COLO829 (cell line): ENCODE measurements around the gene HIP1R.
A peak's percentile ranks its signal among the peaks of the same experiment; 100 is the strongest.
"Not testable (repeated sequence)": the region's sequence is repeated elsewhere in the genome, so short reads cannot be mapped to it uniquely, and the experiment has no call there.

Source experiments
- DNase-seq: peaks from one replicate; pipeline ENCODE4 v3.0.0; 2012; ENCODE audit warnings: low spot score

Gene HIP1R

GRCh38 chr12:122875590-122876220 lies 40.4 kb downstream of the HIP1R start:
- no peak for DNase-seq

DNA sequence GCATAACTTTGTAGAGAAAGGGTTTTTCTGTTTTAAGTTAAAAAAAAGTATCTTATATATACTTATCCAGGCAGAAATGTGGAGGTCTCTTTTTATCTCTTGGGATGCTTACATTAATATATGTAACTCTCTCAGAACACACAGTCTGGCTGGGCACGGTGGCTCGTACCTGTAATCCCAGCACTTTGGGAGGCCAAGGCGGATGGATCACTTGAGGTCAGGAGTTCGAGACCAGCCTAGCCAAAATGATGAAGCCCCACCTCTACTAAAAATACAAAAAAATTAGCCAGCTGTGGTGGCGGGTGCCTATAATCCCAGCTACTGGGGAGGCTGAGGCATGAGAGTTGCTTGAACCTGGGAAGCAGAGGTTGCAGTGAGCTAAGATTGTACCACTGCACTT lies 41.0 kb downstream of the HIP1R start:
- DNase-seq, result not testable (repeated sequence)

DNA sequence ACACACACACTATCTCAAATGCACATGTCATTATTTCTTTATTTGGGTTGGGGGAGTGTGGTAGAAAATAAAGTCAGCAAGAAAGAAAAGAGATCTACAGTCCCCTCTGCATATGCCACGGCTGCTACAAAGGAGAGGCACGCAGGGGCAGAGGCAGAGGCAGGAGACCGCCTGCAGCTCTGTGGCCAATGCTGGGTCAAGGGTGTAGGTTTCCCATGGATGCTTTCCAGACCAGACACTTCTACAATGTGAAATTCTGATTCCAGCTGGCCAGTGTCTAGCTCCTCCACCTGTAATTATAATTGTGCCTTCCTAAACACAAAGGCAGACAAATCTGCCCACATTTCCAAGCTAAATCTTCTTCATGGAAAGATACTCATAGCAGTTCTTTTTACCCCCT lies 41.5 kb downstream of the HIP1R start:
- DNase-seq, result no peak

- no peak for DNase-seq
These were observed 43.7 kb downstream of the HIP1R start for GRCh38 chr12:122878780-122879612.

DNA sequence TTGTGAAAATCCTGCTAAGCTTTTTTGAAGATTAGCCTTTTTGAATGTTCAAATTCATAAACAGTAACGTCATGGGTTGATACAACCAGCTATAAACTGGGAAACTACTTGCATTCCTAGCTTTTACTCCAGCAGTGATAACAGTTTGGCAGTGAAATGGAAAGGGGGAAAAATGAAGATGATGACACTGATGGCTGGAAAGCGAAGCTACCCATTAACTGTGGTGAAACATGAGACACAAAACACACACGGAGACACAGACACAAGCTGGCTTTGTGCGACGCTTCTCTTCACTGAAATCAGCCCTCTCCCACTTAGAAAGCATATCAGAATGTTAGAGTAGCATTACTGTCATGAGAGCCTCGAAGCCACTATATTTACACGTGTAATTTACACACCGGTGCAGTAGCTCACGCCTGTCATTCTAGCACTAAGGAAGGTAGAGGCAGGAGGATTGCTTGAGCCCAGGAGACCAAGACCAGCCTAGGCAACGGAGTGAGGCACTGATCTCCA lies 45.0 kb downstream of the HIP1R start:
- DNase-seq, result no peak

DNA sequence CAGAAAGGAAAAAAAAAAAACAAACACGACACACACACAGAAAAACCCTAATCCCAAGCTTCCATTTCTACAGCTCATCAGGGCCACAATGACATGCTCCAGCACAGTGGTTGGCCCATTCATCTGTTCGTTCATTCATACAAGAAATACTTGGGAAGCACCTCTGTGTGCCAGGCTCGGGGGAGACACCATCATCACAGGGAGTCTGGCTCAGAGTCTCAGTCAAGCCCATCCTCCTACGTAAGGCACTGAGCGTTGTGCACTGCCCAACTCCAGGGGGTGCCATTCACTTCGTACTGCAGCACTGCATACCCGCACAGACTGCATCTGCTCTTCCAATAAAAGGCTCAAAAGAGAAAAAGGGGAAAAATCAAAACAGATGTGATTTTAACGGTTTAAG lies 45.4 kb downstream of the HIP1R start:
- DNase-seq, result no peak

DNA sequence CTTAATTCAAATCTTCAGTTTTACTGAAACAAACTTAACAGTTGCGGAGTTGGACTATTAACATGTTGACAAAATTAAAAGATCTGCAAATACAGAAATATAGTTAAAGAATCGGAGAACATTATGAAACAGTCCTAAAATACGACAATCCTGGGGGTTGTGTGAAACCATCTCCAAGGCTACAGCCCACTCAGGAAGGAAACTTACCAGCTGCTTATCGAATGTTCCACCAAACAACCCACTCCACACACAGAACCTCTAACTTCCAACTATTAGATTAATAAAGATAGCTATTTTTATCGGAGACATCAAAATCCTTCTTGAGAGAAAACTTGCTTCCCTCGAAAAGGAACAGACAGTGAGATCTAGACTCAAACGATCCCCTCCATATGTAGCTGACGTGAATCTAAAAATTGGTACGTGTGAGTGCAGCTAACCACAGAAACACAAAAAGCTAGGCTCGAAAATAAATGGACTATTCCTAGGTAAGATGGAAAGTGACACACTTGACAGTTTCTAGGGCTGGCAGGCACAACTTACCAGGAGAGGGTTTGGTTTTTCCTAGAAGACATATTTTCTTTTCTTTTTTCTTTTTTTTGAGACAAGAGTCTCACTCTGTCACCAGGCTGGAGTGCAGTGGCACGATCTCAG lies 47.8 kb downstream of the HIP1R start:
- DNase-seq, result no peak

GRCh38 chr12:122884091-122884826 lies 49.0 kb downstream of the HIP1R start:
- peak; percentile 67 for DNase-seq

- no peak for DNase-seq
These were observed 49.6 kb downstream of the HIP1R start for GRCh38 chr12:122884860-122885259.

DNA sequence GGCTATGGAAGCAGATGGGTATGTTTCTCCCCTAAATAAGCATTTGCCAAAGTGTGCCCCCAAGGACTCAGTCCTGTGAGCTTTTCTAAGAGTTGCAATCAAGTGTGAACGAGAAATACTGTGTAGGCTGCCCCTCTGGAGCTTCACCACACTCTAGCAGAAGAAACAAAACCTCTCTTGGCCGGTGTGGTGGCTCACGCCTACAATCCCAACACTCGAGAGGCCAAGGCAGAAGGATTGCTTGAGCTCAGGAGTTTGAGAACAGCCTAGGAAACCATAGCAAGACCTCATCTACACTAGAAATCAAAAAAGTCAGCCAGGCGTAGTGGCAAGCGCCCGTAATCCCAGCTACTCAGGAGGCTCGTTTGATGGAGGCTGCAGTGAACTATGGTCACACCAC lies 50.9 kb downstream of the HIP1R start:
- DNase-seq, result no peak

GRCh38 chr12:122886851-122887818 lies 51.9 kb downstream of the HIP1R start:
- no peak for DNase-seq

DNA sequence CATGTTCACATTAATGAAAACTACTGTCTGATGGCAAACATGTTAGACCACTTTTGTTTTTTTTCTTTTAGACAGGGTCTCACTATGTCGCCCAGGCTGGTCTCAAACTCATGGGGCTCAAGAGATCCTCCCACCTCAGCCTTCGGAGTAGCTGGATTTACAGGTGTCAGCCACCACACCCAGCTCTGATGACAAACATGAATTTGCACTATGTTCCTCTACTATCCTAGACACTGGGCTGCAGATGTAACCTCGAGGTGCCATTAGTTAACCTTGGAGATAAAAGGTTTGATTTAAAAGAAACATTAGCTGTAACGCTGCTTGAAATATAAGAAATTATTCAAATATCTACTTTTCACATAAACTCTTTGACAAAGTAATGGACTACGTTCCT lies 52.6 kb downstream of the HIP1R start:
- DNase-seq, result no peak

DNA sequence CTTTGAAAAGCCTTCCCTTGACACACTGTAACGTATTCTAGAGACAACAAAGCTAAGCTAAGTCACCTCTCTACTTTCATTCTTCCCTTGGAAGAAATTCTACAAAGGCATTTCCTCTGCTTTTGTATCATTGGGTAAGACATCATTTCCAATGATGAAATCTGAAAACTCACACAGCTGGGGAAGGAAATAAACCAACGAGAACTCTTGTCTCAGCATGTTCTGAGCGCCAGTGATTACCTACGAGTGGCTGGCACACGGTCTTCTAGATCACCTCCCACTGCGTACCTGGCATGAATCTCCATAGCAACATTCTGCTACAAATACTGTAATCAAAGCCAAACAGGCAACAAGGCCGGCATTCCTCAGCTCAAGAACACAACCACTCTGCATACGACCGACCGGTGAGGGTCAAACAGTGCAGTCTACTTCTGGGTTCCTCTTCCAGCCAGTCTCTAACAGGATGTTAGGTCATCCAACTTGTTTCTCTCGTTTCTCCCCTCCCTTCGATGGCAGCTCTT lies 53.0 kb downstream of the HIP1R start:
- no peak for DNase-seq

GRCh38 chr12:122889761-122890520 lies 54.7 kb downstream of the HIP1R start:
- DNase-seq, result no peak

- peak; percentile 77 for DNase-seq
These were observed 56.6 kb downstream of the HIP1R start for GRCh38 chr12:122891661-122892525.

- not testable (repeated sequence) for DNase-seq
These were observed 57.5 kb downstream of the HIP1R start for GRCh38 chr12:122892724-122893123.

DNA sequence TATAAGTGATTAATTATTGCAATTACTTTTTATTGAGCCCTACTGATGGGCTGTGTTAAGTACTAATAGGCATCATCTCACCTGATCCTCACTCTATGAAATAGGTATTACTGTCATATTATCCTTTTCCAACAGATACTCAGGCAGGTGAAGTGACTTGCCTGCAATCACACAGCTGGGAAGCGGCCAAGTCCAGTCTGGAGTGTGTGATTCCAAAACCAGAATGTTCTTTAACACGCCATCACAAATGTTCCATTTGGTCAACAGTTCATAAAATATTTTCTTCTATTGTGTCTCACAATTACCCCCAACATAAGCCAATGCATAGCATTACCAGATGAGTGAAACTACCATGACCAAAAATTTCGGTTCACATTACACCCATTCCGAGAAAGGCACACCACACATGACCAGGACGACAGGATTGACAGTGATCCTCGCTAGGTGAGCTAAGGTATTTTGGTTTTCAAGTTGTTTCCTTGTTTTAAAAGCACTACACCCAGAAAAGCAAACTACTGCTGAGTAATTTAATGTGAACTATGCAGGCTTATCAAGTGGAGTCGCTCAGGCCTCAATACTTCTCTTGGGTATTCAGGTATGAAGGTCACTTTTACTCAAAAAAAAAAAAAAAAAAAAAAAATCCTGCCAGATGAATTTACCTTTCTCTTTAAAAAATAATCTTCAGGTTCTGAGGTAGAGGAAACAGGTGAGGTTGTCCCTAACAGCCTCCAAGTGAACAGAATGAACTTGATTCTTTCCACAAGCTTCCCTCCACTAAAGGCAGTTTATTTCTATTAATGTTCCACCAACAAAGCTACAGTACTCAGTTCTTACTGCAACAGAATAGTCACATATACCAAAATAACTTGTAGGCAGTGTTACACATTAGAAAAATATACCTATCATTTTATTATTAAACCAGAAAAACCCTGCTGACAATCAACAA lies 58.2 kb downstream of the HIP1R start:
- no peak for DNase-seq
